ENCODE results near the gene PKD1.
"Not testable (repeated sequence)": the region's sequence is repeated elsewhere in the genome, so short reads cannot be mapped to it uniquely, and the experiment has no call there.

DNA sequence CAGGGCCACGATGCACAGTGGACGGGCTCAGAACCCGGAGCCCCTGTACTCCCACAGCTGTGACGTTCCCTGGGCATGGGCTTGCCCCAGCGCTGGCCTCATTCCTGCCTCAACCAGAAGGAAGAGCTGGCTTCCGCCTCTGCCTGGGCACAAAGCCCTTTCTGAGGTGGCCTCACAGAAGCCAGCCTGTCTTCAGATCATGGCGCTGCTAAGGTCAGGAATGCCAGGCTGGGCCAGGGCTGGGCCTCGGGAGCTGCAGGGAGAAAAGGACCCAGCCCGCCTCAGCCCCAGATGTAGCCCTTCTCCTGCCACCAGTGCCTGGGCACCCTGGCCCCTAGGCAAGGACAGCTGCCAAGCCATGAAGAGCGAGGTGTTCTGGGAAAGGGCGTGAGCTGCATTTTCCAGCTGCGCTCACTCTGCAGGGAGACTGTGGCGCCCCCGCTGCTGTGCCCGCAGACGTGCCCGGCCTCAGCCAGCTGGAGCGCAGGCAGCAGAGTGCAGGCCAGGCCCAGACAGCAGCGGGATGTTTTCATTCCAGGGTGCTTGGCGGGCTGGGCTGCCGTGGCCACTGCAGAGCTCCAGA is 9.4 kb downstream of the PKD1 start:
- not testable (repeated sequence) for TF ChIP-seq CTCF (conservative IDR thresholded peaks at IDR 0.05); EZH2 (IDR thresholded peaks at IDR 0.05; ENCODE audit: low read depth)
